IgD-negative memory B cell (primary cell): ENCODE results near the gene IGFN1. TPM values are rescaled to one million over a fixed set of nuclear protein-coding genes. Genes with fewer than 3 reads are reported as not detected.

Source experiments
- H3K27ac Mint-ChIP-seq, 3 donors: one replicate each; pipeline ENCODE4 v1.8.0; 2020 to 2022; ENCODE audit warnings: mild to moderate bottlenecking in 3 of 3, mixed read lengths in 3 of 3, moderate library complexity in 1 of 3
- H3K27me3 Mint-ChIP-seq: one replicate; pipeline ENCODE4 v1.8.0; 2021; ENCODE audit warnings: mixed read lengths
- H3K36me3 Mint-ChIP-seq: one replicate; pipeline ENCODE4 v1.8.0; 2020; ENCODE audit warnings: mild to moderate bottlenecking, mixed read lengths
- H3K4me1 Mint-ChIP-seq, 3 donors: one replicate each; pipeline ENCODE4 v1.8.0; 2020 to 2022; ENCODE audit warnings: mixed read lengths in 3 of 3, mild to moderate bottlenecking in 1 of 3
- H3K4me3 Mint-ChIP-seq, 4 donors: one replicate each; pipeline ENCODE4 v1.8.0; 2020 to 2022; ENCODE audit warnings: mild to moderate bottlenecking in 4 of 4, mixed read lengths in 4 of 4, moderate library complexity in 3 of 4
- H3K9me3 Mint-ChIP-seq, 3 donors: one replicate each; pipeline ENCODE4 v1.8.0; 2020 to 2021; ENCODE audit warnings: mixed read lengths in 3 of 3, mild to moderate bottlenecking in 1 of 3
- polyA plus RNA-seq: library from polyadenylated mRNA; unstranded; fragments of 300-500 nt; fragmentation: Illumina TruSeq; gene quantifications from one replicate; pipeline ENCODE4 v1.2.3, GENCODE V29; 2021

IGFN1 gene
- polyA plus RNA-seq, 1 donor from 2014 or later: not detected

GRCh38 chr1:201277441-201277840, 86.8 kb downstream of the IGFN1 start:
- Mint-ChIP-seq H3K9me3 (no peaks in the 10 kb centered on the region), H3K27ac (no peak overlapping the region), H3K4me3 (no peak overlapping the region), H3K4me1 (no peaks in the 10 kb centered on the region), H3K36me3 (no peaks in the 10 kb centered on the region), H3K27me3 (peaks cover 6% of the 10 kb centered on the region)

Other genes starting within 250 kb of the IGFN1 start
- gene KIF21B, start 167.1 kb upstream of the IGFN1 start, polyA plus RNA-seq: 5.6 TPM
- not detected for gene CACNA1S, start 78.4 kb upstream of the IGFN1 start, polyA plus RNA-seq
- gene ASCL5, start 63.6 kb upstream of the IGFN1 start, polyA plus RNA-seq: not detected
- gene TMEM9, start 36.4 kb upstream of the IGFN1 start, polyA plus RNA-seq: 25.4 TPM
- not detected for gene PKP1, start 92.7 kb downstream of the IGFN1 start, polyA plus RNA-seq
- gene TNNT2, start 186.9 kb downstream of the IGFN1 start, polyA plus RNA-seq: not detected
- not detected for gene LAD1, start 208.5 kb downstream of the IGFN1 start, polyA plus RNA-seq
- not detected for gene TNNI1, start 230.9 kb downstream of the IGFN1 start, polyA plus RNA-seq